ENCODE measurements around the gene KLHL11. TPM values are rescaled to one million over a fixed set of nuclear protein-coding genes. Genes with fewer than 3 reads are reported as not detected.
A peak's percentile ranks its signal among the peaks of the same experiment; 100 is the strongest.

KLHL11 gene
- polyA plus RNA-seq (2013, experiment 1 of 2; ENCODE audit: insufficient read length): 2.7 TPM
- polyA plus RNA-seq (2013, experiment 2 of 2; ENCODE audit: insufficient read length): 2.4 TPM

GRCh38 chr17:41864836-41865595 is at the start of gene KLHL11:
TSS of gene KLHL11 (minus strand) at chr17:41865423. CDS start at chr17:41865370, 53 bp downstream.
- peak; percentile 91 for DNase-seq

GRCh38 chr17:41915020-41915419 is 49.8 kb upstream of the KLHL11 start:
- DNase-seq: no peak

GRCh38 chr17:41914358-41914766 is 49.1 kb upstream of the KLHL11 start:
- DNase-seq: no peak

- DNase-seq: no peak
These were observed 48.6 kb upstream of the KLHL11 start for GRCh38 chr17:41913798-41914197.

- no peak for DNase-seq
These were observed 47.7 kb upstream of the KLHL11 start for GRCh38 chr17:41912925-41913324.

- peak; percentile 98 for DNase-seq
These were observed 45.6 kb upstream of the KLHL11 start for GRCh38 chr17:41910701-41911391.

- DNase-seq: no peak
These were observed 43.9 kb upstream of the KLHL11 start for GRCh38 chr17:41909088-41909487.

GRCh38 chr17:41907633-41908539 is 42.7 kb upstream of the KLHL11 start:
- no peak for DNase-seq

GRCh38 chr17:41907185-41907556 is 41.9 kb upstream of the KLHL11 start:
- peak; percentile 65 for DNase-seq

- no peak for DNase-seq
These were observed 41.4 kb upstream of the KLHL11 start for GRCh38 chr17:41906465-41907184.

GRCh38 chr17:41905172-41905571 is 39.9 kb upstream of the KLHL11 start:
- DNase-seq: no peak

GRCh38 chr17:41904242-41904841 is 39.1 kb upstream of the KLHL11 start:
- no peak for DNase-seq

- DNase-seq: no peak
These were observed 36.4 kb upstream of the KLHL11 start for GRCh38 chr17:41901646-41902045.

GRCh38 chr17:41896726-41897125 is 31.5 kb upstream of the KLHL11 start:
- DNase-seq: no peak

GRCh38 chr17:41895617-41896016 is 30.4 kb upstream of the KLHL11 start:
- no peak for DNase-seq

GRCh38 chr17:41894791-41895331 is 29.6 kb upstream of the KLHL11 start:
- peak; percentile 89 for DNase-seq

- no peak for DNase-seq
These were observed 28.2 kb upstream of the KLHL11 start for GRCh38 chr17:41893384-41893783.

GRCh38 chr17:41892021-41892376 is 26.8 kb upstream of the KLHL11 start:
- no peak for DNase-seq

- DNase-seq: peak; percentile 35
These were observed 26.2 kb upstream of the KLHL11 start for GRCh38 chr17:41891135-41892020.

- no peak for DNase-seq
These were observed 23.2 kb upstream of the KLHL11 start for GRCh38 chr17:41888332-41888965.

All from fibroblast of skin of back (primary cell).